ENCODE results near the gene KCTD5.

- TF ChIP-seq FOXK2 (IDR thresholded peaks at IDR 0.05) (no peak), FOXM1 (IDR thresholded peaks at IDR 0.05; ENCODE audit: borderline replicate concordance) (no peak)
Measured at GRCh38 chr16:2715064-2715463, 32.7 kb downstream of the KCTD5 start.
